Stimulated activated CD4-positive, alpha-beta T cell treated with anti-CD3 and anti-CD28 coated beads, TNF-alpha, amount 100 ng/mL, for 1 hour (primary cell): ENCODE results near the gene HSPA4.
"Not testable (repeated sequence)": the region's sequence is repeated elsewhere in the genome, so short reads cannot be mapped to it uniquely, and the experiment has no call there.

Source experiments
- DNase-seq, 3 donors: peaks; one replicate each; pipeline ENCODE4 v3.0.0-alpha.2; 2020; ENCODE audit warnings: low read depth in 3 of 3, low spot score in 1 of 3

The HSPA4 gene

GRCh38 chr5:133050521-133050920 is 1.3 kb upstream of the HSPA4 start:
- no peak for DNase-seq

- DNase-seq: no peak
Observed at GRCh38 chr5:133051061-133051541, 712 bp upstream of the HSPA4 start.

- peak in 1 of 3 donors; percentile 37 for DNase-seq
Observed at GRCh38 chr5:133052317-133053175, 733 bp downstream of the HSPA4 start.

GRCh38 chr5:133053448-133053847 is 1.6 kb downstream of the HSPA4 start:
- no peak for DNase-seq

- no peak for DNase-seq
Observed at GRCh38 chr5:133054697-133055471, 3.1 kb downstream of the HSPA4 start.

- no peak for DNase-seq
Observed at GRCh38 chr5:133056891-133057290, 5.1 kb downstream of the HSPA4 start.

- DNase-seq: no peak
Observed at GRCh38 chr5:133059621-133060020, 7.8 kb downstream of the HSPA4 start.

- no peak for DNase-seq
Observed at GRCh38 chr5:133062276-133062675, 10.5 kb downstream of the HSPA4 start.

- DNase-seq: no peak
Observed at GRCh38 chr5:133063965-133064364, 12.2 kb downstream of the HSPA4 start.

GRCh38 chr5:133065471-133065870 is 13.7 kb downstream of the HSPA4 start:
- DNase-seq: no peak

GRCh38 chr5:133066045-133066444 is 14.2 kb downstream of the HSPA4 start:
- no peak for DNase-seq

- DNase-seq: no peak
Observed at GRCh38 chr5:133072021-133072420, 20.2 kb downstream of the HSPA4 start.

GRCh38 chr5:133075572-133076536 is 24.0 kb downstream of the HSPA4 start:
- DNase-seq: no peak

GRCh38 chr5:133079048-133079447 is 27.2 kb downstream of the HSPA4 start:
- DNase-seq: no peak

- no peak for DNase-seq
Observed at GRCh38 chr5:133081036-133081435, 29.2 kb downstream of the HSPA4 start.

GRCh38 chr5:133081703-133082102 is 29.9 kb downstream of the HSPA4 start:
- DNase-seq: no peak

- DNase-seq: no peak
Observed at GRCh38 chr5:133082128-133082527, 30.3 kb downstream of the HSPA4 start.

- no peak for DNase-seq
Observed at GRCh38 chr5:133083901-133084300, 32.1 kb downstream of the HSPA4 start.

GRCh38 chr5:133085171-133085570 is 33.4 kb downstream of the HSPA4 start:
- not testable (repeated sequence) for DNase-seq

- DNase-seq: no peak
Observed at GRCh38 chr5:133086366-133086875, 34.6 kb downstream of the HSPA4 start.

- no peak for DNase-seq
Observed at GRCh38 chr5:133088064-133088463, 36.3 kb downstream of the HSPA4 start.
